RWPE2 (cell line): ENCODE results near the gene FOXB2.
"Not testable (repeated sequence)": the region's sequence is repeated elsewhere in the genome, so short reads cannot be mapped to it uniquely, and the experiment has no call there.

Experiments used
- ATAC-seq: fragments of 200-7000 bp; cut with Tn5 transposase; 3 replicates; pipeline ENCODE4 v1.9.1; 2021; ENCODE audit warnings: low read depth
- DNase-seq: peaks from one replicate; pipeline ENCODE4 v3.0.0-alpha.2; 2020; ENCODE audit warnings: low spot score
- H3K27ac ChIP-seq: fragments of 450-650 bp; 2 replicates; pipeline ENCODE4 v1.5.1; 2017; ENCODE audit warnings: mild to moderate bottlenecking; ENCODE audit not compliant: poor library complexity, severe bottlenecking
- H3K27me3 ChIP-seq: fragments of 250-450 bp; sonication (Bioruptor Pico); 2 replicates; pipeline ENCODE4 v1.5.1; 2021; ENCODE audit warnings: mild to moderate bottlenecking, moderate library complexity; ENCODE audit not compliant: insufficient read depth, poor library complexity, severe bottlenecking
- H3K36me3 ChIP-seq: fragments of 250-450 bp; sonication (Bioruptor Pico); 2 replicates; pipeline ENCODE4 v1.5.1; 2020; ENCODE audit warnings: low read depth, mild to moderate bottlenecking, moderate library complexity
- H3K4me1 ChIP-seq: fragments of 250-450 bp; sonication (Bioruptor Pico); 2 replicates; pipeline ENCODE4 v1.5.1; 2021; ENCODE audit warnings: mild to moderate bottlenecking, moderate library complexity; ENCODE audit not compliant: insufficient read depth, poor library complexity, severe bottlenecking
- H3K4me3 ChIP-seq: fragments of 250-450 bp; sonication (Bioruptor Pico); 2 replicates; pipeline ENCODE4 v1.5.1; 2021; ENCODE audit warnings: mild to moderate bottlenecking, moderate library complexity; ENCODE audit not compliant: severe bottlenecking
- H3K9me3 ChIP-seq: fragments of 250-450 bp; sonication (Bioruptor Pico); 2 replicates; pipeline ENCODE4 v1.5.1; 2021; ENCODE audit warnings: mild to moderate bottlenecking, moderate library complexity; ENCODE audit not compliant: severe bottlenecking
- CTCF ChIP-seq: fragments of 450-650 bp; IDR thresholded peaks from one replicate; pipeline ENCODE4 v1.5.1; 2017; ENCODE audit warnings: mild to moderate bottlenecking, moderate library complexity; ENCODE audit not compliant: poor library complexity, severe bottlenecking

The FOXB2 gene

GRCh38 chr9:77019236-77019925 is at the start of gene FOXB2:
TSS of gene FOXB2 (plus strand) at chr9:77019655. CDS start at chr9:77019655, 0 bp downstream.
- no peak for DNase-seq
- H3K4me3 ChIP-seq, result no peak within 1 kb of the TSS
- no peaks in the 10 kb centered on the region for H3K9me3 ChIP-seq
- TF ChIP-seq CTCF, result no peak
- ATAC-seq, result peak; percentile 15; the same call in 1 of the 3 replicates
- H3K27me3 ChIP-seq, result peaks cover 95% of the 10 kb centered on the region
- no peak within 1 kb of the TSS for H3K27ac ChIP-seq
- H3K4me1 ChIP-seq, result no peaks in the 10 kb centered on the region
- H3K36me3 ChIP-seq, result no peaks in the 10 kb centered on the region

DNA sequence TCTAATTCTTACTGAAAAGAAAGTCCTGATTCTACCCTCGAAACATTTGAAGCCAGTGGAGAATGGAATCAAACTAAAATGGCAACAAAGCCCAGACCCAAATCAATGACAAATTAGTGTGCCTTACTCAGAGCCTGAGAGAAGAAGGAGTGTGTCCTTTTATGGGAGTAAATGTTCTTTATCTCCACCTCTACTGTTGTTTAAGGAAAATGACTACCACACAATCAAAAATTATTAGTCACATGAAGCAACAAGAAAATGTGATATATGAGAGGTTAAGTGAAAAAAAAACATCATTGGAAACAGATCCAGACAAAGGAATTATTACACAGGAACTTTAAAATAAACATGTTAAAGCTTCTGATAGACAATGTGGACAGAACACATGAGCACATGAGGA is 49.7 kb upstream of the FOXB2 start:
- ATAC-seq (no peak), DNase-seq (no peak)
- no peak for TF ChIP-seq CTCF
- H3K27me3 ChIP-seq, result peaks cover 6% of the 10 kb centered on the region
- H3K4me1 ChIP-seq, result no peaks in the 10 kb centered on the region
- no peak overlapping the region for H3K4me3 ChIP-seq
- no peak overlapping the region for H3K27ac ChIP-seq
- no peaks in the 10 kb centered on the region for H3K36me3 ChIP-seq
- no peaks in the 10 kb centered on the region for H3K9me3 ChIP-seq

- H3K36me3 ChIP-seq, H3K4me1 ChIP-seq, H3K27ac ChIP-seq, H3K9me3 ChIP-seq, ATAC-seq, DNase-seq, H3K4me3 ChIP-seq: not testable (repeated sequence)
- H3K27me3 ChIP-seq, result peaks cover 28% of the 10 kb centered on the region
These were observed 40.6 kb upstream of the FOXB2 start for GRCh38 chr9:76978831-76979230.

DNA sequence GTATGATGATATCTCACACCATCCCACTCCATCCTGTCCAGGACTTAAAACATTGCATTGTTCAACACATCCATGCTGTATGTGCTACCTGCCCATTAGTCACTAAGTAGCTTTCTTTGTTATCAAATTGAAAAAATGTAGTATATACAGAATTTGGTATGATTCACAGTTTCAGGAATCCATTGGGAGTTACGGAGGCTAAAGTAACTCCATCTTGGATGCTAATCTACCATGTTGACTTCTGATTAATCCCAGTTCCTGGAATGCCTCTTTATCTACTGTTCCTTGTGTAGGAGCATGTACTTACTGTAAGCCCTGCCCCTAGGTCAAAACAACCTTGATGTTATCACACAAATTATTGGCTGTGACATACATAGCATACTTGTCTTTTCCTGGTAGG is 38.9 kb upstream of the FOXB2 start:
- peaks cover 13% of the 10 kb centered on the region for H3K27me3 ChIP-seq

DNA sequence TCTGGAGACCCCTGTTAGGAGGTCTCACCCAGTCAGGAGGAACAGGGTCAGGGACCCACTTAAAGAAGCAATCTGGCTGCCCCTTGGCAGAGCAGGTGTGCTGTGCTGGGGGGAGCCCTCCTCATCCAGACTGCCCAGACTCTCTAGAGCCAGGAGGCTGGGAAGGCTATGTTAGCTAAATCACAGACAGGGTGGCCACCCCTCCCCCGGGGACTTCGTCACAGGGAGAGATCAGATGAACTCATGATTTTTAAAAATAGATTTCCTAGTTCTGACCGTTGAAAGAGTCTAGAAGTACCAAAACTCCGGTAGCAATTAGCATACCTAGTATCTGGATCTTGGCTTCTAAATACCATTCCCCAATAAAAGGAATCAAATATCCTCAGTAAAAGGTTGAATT is 35.0 kb upstream of the FOXB2 start:
- Histone ChIP-seq H3K9me3 (peaks cover 2% of the 10 kb centered on the region), H3K4me1 (no peaks in the 10 kb centered on the region), H3K36me3 (no peaks in the 10 kb centered on the region), H3K4me3 (no peak overlapping the region), H3K27ac (no peak overlapping the region), H3K27me3 (peaks cover 4% of the 10 kb centered on the region)
- DNase-seq (no peak), ATAC-seq (no peak)
- no peak for TF ChIP-seq CTCF

More for the DNA sequence above, 38.9 kb upstream of the FOXB2 start:
- peak; percentile 48; the same call in 1 of the 3 replicates for ATAC-seq
- Histone ChIP-seq H3K36me3 (no peaks in the 10 kb centered on the region), H3K27ac (no peak overlapping the region), H3K4me1 (no peaks in the 10 kb centered on the region), H3K9me3 (peaks cover 2% of the 10 kb centered on the region), H3K4me3 (no peak overlapping the region)
- no peak for TF ChIP-seq CTCF
- no peak for DNase-seq
